ENCODE measurements around the gene FBXO40.

GRCh38 chr3:121595765-121596406 is 2.7 kb downstream of the FBXO40 start:
- TF ChIP-seq CTCF (IDR thresholded peaks at IDR 0.05) (no peak), EP300 (IDR thresholded peaks at IDR 0.05) (no peak), POLR2A (IDR thresholded peaks at IDR 0.05) (no peak)
